Inferior parietal cortex (tissue), 1 donor: Measurements from ENCODE around the gene MRPL58.
"Not testable (repeated sequence)": the region's sequence is repeated elsewhere in the genome, so short reads cannot be mapped to it uniquely, and the experiment has no call there.

Experiments
- DNase-seq: peaks from one replicate; pipeline ENCODE4 v3.0.0-alpha.2; 2016; ENCODE audit errors: extremely low spot score

MRPL58 gene

DNA sequence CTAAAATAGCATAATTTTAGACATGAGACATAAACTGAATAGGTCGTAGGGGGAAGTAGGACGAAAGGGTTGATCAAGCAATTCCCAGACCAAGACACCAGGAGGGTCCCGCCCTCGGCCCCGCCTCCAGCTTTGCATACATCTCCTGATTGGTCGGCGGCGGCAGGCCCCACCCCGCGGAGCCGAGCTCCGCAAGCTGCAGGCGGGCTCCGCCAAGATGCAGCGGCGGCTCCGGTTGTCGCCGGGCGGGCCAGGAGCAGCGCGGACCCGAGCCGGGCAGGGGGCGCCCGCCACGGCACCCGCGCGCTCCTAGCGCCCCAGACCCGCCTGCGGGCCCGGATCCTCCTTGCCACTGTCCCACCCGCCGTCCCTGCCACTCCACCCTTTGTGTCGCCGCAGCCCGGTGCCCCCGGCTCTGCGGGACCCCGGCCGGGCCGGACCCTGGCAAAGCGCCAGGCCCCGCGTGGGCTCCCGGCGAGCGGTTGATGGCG is 25.0 kb upstream of the MRPL58 start, which contains the start of gene CDR2L:
TSS of gene CDR2L (plus strand) at position 215 of the 491 bp plus-strand sequence. CDS start 412 bp downstream, outside the sequence.
- DNase-seq, result peak; percentile 93

DNA sequence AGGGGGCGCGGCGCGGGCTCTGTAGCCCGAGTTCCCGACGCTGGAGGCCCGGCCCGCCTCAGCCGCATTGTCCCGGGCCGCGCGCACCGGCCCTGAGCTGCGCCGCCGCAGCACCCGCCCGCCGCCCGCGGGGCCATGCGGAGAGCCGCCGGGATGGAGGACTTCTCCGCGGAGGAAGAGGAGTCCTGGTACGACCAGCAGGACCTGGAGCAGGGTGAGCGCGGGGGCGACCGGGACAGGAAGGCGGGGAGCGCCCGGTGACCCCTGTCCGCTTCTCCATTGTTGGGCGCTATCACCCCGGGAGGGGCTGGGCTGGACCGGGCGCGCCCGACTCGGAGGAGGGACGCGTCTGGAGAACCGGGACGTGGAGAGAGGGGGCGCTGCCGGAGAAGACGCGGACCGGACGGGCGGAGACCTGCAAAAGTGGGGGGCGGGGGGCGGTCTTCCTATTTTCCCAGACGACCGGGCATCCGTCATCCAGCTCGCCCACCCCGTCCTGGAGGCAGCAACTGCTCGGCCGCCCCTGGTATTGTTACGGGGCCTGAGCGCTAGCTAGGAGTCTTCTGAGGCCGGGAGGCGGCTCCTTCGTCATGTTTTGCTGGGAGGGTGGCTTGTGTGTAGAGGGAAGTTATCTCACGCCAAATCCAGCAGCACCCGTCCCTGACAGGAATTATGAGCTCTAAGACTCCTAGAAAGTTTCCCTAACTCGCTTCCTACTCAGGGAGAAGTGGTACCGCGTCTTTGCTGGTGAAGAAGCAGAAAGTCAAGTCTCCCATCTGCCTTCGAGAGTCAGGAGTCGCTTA is 24.4 kb upstream of the MRPL58 start:
- DNase-seq, result peak; percentile 57

DNA sequence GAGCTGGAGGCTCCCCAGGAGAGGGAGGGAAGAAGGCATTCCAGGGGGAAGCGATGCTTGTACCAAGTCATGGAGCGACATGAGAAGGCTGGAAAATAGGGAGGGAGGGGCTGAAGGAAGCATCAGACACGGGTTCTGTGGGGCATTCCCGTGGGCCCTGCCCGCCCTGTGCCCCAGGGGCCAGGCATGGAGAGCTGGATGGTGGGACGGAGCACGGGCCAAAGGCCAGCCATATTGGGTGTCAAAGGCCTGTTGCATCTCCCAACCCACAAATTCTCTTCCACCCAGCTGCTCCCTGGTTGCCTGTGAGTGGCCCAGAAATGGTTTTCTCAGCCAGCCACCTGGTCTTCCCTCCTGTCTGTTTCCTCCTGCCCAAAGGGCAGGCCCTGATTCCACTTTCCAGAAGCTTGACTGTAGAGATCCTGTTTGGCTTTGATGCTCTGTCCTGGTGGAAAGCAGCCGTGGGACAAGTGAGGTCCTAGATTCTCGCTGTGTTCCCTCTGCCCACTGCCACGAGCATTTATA is 21.8 kb upstream of the MRPL58 start:
- DNase-seq, result no peak

DNA sequence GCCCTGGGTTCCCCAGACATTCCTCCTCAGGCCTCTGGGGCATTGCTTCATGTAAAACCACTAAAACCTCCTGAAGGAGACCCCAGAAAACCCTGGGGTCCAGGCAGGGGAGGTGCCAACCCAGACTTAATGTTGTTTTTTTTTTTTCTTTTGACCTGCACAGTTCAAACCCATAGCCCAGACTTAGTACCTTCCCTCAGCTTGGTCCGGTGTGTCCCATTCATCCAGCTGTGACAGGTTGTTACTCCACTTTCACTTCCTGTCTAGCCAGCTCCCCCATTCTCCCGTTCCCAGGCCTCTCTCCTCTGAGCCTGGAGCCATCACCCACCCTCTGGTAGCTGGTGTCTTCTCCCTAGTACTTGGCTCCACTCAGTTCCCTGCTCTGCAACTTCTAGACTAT is 20.2 kb upstream of the MRPL58 start:
- no peak for DNase-seq

DNA sequence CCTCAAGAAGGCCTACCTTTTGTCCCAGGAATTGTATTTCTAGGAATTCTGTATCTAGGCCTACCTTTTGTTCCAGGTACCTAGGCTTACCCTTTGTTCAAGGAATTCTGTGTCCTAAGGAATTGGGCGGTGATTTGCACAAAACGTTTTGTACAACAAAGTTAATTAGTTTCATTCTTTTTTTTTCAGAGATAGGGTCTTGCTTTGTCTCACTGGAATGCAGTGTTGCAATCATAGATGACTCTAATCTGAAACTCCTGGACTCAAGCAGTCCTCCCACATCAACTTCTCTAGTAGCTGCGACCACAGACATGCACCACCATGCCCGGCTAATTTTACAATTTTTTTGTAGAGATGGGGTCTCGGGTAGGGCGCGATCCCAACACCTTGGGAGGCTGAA is 18.0 kb upstream of the MRPL58 start:
- no peak for DNase-seq

DNA sequence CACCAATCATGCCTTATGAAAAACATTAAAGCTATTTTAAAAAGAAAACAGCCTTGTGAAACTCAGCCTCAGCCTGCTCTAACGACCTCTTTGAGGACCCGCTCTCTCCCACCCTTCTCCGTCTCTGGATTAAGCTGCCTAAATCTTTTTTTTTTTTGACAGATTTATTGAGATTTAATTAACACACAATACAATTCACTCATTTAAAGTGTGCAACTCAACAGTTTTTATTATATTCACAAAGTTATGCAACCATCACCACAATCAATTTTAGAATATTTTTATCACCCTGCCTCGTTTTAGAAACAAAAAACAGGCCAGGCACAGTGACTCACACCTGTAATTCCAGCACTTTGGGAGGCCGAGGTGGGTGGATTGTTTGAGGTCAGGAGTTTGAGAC is 16.6 kb upstream of the MRPL58 start:
- no peak for DNase-seq

DNA sequence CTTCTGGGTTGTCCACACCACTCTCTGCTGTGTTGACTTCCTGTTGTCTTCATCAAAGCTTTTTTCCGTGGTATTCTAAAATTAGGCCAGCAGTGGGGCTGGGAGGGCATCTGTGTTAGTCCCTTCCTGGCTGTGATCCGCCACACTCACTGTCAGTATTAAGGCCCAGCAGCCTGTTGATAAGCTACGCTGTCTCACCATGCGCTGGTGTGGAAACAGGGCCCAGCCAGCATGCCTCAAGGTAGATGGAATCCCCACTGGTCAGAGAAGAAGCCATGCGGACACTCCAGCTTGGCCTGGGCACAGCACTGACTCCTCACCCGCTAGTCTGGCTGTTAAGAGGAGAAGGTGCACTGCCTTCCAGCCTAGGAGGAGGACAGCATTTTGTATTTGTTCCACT is 13.7 kb upstream of the MRPL58 start:
- no peak for DNase-seq

DNA sequence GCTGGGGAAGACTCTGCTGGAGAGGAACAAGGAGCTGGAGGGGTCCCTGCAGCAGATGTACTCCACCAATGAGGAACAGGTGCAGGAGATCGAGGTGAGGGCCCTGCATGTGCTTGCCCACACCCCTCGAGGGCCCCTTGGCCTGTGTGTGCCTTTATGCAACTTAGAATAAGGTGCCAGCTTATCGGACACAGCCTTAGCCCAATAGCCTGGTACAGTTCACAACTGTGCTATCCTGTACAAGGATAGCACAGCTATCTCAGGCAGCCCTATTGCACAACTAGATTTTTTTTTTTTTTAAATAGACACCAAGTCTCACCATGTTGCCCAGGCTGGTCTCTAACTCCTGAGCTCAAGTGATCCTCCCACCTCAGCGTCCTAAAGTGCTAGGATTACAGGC is 12.9 kb upstream of the MRPL58 start:
- DNase-seq, result no peak

DNA sequence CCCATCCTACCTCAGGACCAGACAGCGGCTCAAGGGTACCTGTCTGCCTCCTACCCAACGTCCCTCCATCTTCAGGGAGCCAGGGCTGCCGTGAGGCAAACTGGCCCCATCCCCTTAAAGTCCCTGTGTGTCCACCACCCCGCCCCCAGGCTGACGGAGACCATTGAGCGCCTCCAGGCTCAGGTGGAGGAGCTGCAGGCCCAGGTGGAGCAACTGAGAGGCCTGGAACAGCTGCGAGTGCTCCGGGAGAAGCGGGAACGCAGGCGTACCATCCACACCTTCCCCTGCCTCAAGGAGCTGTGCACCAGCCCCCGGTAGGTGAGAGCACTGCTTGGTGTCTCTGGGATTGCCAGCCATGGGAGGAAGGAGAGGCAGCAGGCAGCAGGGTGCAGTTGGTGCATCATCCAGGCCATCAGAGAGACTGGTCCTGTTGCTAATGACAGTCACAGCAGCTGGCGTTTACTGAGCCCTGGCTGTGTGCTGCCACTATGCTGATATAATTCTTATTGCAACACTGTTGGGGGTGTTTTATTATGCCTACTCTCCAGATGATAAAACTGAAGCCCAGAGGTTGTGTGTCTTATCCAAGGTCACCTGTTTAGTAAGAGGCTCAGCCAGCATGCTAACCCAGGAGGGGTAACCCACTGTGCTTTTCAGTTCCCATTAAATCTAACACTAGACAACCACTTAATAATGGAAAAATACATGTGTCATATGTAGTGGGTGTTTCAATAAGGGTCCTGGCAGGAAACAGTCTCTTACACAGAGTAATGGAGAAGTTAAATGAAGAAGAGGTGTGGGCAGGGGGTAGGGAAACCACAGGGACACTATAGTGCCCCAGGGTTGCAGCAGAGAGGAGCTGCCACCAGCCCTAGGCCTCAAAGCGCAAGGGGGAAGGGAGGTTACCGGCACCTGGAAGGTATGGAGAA is 10.3 kb upstream of the MRPL58 start:
- DNase-seq, result no peak

DNA sequence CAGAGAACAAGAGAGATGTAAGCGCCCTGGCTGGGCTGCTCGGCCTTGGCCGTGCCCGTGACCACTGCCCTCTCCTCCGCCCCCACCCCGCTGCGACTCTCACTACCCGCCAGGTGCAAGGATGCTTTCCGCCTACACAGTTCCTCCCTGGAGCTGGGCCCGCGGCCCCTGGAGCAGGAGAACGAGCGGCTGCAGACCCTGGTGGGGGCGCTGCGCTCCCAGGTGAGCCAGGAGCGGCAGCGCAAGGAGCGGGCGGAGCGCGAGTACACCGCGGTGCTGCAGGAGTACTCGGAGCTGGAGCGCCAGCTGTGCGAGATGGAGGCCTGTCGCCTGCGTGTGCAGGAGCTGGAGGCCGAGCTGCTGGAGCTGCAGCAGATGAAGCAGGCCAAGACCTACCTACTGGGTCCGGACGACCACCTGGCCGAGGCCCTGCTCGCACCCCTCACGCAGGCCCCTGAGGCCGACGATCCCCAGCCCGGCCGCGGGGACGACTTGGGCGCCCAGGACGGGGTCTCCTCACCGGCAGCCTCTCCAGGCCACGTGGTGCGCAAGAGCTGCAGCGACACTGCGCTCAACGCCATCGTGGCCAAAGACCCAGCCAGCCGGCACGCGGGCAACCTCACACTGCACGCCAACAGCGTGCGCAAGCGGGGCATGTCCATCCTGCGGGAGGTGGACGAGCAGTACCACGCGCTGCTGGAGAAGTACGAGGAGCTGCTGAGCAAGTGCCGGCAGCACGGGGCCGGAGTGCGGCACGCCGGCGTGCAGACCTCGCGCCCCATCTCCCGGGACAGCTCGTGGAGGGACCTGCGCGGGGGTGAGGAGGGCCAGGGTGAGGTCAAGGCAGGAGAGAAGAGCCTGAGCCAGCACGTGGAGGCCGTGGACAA is 9.2 kb upstream of the MRPL58 start:
- no peak for DNase-seq

DNA sequence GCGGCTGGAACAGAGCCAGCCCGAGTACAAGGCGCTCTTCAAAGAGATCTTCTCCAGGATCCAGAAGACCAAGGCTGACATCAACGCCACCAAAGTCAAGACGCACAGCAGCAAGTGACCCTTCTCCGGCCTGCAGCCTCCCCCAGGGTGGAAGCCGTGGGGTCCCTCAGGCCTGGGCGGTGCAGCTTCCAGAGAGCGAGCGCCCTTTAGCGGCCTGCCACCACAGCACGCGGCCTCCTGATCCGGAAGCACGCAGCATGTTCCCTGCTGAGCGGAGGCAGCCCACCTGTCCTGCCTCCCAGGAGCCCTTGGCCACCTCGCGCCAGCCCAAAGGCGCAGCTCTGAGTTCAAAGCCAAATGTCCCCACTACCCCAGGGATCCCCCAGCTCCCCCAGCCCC is 8.5 kb upstream of the MRPL58 start:
- no peak for DNase-seq

DNA sequence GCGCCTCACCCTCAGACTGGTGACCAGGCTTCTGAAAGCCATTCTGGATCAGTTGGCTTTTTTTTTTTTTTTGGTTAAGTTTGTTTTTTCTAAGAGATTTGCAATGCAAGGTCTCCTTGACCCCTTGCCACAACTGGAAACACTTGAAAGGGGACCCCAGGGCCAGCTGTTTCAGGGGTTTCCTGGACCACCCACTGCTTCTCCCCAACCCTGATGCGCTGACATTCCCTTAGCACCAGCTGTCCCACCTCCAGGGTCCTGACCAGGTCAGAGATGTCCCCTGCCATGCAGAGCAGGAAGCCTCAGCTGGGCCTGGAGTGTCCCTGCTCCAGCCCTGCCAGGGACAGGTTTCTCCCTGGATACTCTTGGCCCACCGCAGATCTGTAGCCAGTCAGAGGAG is 8.1 kb upstream of the MRPL58 start:
- no peak for DNase-seq

DNA sequence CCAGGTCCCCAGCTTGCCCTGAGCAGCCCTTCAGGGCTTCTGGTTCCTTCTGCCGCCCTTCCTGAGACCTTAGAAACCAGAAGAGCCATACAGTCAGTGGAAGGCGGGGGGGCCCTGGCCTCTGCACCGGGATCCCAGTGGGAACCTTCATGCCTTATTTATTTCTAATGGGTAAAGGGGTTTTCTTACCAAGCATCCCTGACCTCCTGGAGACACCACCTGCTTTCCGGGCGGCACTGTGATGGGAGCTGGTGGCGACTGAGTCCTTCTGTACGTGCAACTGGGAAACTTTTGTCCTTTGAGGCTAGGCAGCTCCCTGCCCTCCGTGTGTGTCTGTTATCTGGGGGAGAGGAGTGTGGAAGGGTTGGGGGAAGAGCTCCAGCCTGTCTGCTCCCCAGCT is 7.2 kb upstream of the MRPL58 start:
- no peak for DNase-seq

DNA sequence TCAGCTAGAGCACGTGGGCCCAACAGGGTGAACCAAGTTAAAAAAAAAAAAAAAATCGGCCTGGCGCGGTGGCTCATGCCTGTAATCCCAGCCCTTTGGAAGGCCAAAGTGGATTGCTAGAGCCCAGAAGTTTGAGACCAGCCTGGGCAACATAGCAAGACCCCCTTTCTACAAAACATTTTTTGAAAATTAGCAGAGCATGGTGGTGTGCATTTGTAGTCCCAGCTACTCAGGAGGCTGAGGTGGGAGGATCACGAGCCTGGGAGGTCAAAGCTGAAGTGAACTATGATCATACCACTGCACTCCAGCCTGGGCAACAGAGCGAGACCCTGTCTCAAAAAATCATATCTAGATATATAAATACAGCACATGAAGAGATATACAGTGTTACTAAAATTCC is 6.4 kb upstream of the MRPL58 start:
- not testable (repeated sequence) for DNase-seq

DNA sequence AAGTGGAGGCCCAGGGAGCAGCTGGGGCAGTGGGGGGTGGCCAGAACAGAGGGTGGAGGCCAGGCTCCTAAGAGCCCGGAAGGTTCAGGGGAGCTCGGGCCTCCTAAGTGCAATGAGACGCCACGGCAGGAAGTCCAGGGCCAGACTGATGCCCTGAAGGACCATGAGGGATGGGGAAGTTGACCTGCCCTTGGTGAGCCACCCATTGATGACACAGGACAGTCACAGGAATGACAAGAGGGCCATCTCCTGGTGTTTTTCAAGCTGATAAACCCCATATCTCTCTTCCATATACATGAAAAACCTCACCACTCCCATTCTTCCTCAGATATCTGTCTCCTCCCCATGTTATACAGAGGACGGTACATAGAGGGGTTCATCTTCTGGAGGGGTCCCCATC is 5.8 kb upstream of the MRPL58 start:
- DNase-seq, result no peak

DNA sequence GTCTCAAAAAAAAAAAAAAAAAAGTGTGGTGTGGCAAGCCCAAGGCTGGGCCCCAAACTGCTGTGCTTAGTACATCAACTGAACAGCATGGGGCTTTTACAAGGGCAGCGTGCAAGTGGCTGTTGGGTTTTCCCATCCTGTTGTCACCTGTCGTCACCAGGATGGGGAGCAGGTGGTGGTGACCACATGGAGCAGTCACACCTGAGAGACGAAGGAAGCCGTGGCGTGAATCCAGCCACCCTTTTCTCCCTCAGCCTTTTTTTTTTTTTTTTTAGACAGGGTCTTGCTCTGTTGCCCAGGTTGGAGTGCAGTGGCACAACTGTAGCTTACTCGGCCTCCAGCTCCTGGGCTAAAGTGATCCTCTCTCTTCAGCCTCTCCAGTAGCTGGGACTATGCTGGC is 4.1 kb upstream of the MRPL58 start:
- DNase-seq, result no peak

DNA sequence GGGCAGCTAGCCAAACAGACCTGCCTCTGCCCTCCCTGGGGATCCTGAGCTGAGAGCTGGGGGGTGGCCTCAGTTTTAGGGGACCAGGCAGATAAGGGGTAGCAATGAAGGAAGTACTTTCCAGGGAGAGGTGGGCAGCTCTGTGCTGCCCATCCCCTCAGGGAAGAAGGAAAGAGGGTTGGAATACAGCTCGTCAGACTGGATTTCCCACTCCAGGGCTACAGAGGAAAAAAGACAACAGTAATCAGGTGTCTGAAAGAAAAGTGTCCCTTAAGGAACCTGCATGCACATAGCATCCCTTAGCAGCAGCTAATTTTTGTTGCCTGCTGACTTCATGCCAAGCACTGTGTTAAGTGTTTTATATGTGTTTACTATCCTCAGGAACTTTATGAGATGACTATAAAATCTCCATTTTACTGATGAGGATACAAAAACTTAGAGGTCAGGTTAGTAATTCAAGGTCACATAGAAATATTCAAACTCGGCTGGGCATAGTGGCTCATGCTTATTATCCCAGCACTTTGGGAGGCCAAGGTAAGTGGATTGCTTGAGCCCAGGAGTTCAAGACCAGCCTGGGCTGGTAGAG is 3.2 kb upstream of the MRPL58 start:
- DNase-seq, result no peak

DNA sequence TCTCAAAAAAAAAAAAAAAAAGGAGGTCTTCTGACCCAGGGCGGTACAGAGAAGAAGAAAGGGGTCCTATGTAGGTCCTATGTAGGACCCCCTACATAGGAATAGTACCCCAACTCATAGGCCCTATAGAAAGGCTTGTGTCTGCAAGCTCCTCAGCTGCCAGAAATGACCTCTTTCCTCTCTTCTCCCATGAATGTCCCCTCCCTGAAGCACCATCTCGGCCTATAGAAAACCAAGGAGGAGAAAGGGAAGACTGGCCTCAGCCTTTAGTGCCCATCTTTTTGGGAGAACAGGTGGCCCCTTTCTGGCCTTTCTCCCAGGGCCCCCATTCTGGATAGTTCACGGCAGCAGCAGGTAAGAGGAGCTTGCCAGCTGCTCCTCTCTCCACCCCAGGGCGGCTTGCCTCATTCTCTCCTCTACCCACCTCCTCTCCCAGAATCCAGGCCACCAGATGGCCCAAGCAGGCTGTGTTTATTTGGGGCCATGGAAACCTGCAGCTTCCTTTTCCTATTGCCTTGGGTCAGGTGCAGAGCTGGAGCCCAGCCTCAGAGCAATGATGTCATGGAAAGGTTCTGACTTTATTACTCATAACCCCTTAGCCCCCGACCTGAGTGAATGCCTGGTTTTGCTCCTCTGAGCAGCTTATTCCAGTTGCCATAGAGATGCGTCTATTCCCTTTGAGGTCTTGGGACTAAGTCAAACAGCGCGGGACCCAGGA is 1.6 kb upstream of the MRPL58 start:
- peak; percentile 17 for DNase-seq

DNA sequence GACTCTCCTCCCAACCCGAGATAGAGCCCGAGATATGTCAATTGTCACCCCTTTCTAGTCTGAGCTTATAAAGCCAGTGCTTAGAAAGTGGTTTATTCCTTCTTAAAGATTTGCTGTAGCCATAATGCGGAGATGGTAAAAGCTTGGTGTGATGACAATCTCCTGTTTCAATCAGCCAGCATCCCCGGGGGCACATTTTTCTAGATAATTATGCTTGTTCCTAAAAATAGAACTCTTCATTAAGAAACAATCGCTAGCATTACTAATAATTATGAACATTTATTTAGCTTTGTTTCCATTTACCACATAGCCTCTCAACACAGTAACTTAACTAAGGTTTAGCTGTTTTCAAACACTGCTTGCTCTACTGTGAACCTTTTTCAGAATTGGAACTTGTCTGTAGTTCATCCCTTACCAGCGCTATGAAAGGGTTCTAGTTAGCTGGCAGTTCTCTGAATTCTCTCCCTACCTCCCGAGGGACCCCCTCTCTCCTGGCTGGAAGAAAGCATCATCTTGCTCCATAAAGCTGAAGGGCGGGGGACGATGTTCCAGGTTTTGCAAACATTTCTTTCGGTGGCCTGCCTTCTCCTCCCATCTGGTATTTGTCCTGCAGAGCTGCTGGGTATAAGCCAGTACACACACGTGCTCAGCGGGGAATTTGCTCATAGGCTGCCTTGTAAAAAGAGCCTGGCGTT is 922 bp upstream of the MRPL58 start:
- DNase-seq, result peak; percentile 74

DNA sequence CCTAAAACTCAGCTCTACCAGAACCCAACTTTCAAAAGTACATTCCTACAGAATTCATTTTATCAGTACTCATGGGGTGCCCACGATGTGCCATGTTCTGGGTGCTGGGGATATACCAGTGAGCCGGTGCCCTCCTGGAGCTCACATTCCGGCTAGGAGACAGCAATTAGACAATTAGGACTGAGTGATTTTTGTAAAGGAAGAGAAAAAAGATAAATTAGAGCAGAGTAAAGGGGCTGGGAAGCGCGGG is 449 bp upstream of the MRPL58 start:
- no peak for DNase-seq
